HG03103 (cell line): ENCODE results near the gene ACACA.
"Not testable (repeated sequence)": the region's sequence is repeated elsewhere in the genome, so short reads cannot be mapped to it uniquely, and the experiment has no call there.

ENCODE experiments used
- ATAC-seq: cut with Tn5 transposase; IDR thresholded peaks from one replicate; pipeline ENCODE4 v1.9.1; 2021; ENCODE audit warnings: low read depth; ENCODE audit not compliant: unreplicated experiment

Gene ACACA

GRCh38 chr17:37406635-37407461, at the start of gene ACACA, which contains the start of gene TADA2A:
Gene ACACA (minus strand): TSS chr17:37406836. CDS start chr17:37406299, 537 bp downstream.
Gene TADA2A (plus strand): TSS chr17:37406886. CDS start chr17:37411366, 4,480 bp downstream.
- ATAC-seq = peak; percentile 70

- no peak for ATAC-seq
These were observed 43.5 kb upstream of the ACACA start for GRCh38 chr17:37450112-37450511.

- no peak for ATAC-seq
These were observed 41.0 kb upstream of the ACACA start for GRCh38 chr17:37447641-37448040.

GRCh38 chr17:37446027-37446426, 39.4 kb upstream of the ACACA start:
- ATAC-seq = no peak

- not testable (repeated sequence) for ATAC-seq
These were observed 34.9 kb upstream of the ACACA start for GRCh38 chr17:37441369-37442014.

- no peak for ATAC-seq
These were observed 33.8 kb upstream of the ACACA start for GRCh38 chr17:37440424-37440823.

GRCh38 chr17:37438141-37438540, 31.5 kb upstream of the ACACA start:
- no peak for ATAC-seq

GRCh38 chr17:37432671-37433070, 26.0 kb upstream of the ACACA start:
- no peak for ATAC-seq

- no peak for ATAC-seq
These were observed 23.5 kb upstream of the ACACA start for GRCh38 chr17:37430051-37430627.

GRCh38 chr17:37429453-37429852, 22.8 kb upstream of the ACACA start:
- ATAC-seq = no peak

- ATAC-seq = no peak
These were observed 22.4 kb upstream of the ACACA start for GRCh38 chr17:37429039-37429438.

GRCh38 chr17:37425268-37425667, 18.6 kb upstream of the ACACA start:
- ATAC-seq = no peak

GRCh38 chr17:37422971-37423625, 16.5 kb upstream of the ACACA start:
- no peak for ATAC-seq

GRCh38 chr17:37417852-37418251, 11.2 kb upstream of the ACACA start:
- no peak for ATAC-seq

GRCh38 chr17:37413875-37414519, 7.4 kb upstream of the ACACA start:
- no peak for ATAC-seq

GRCh38 chr17:37410357-37410756, 3.7 kb upstream of the ACACA start:
- ATAC-seq = no peak

- ATAC-seq = not testable (repeated sequence)
These were observed 1.5 kb upstream of the ACACA start for GRCh38 chr17:37408145-37408479.

- ATAC-seq = peak; percentile 32
These were observed 541 bp downstream of the ACACA start for GRCh38 chr17:37405955-37406634.

GRCh38 chr17:37405522-37405921, 1.1 kb downstream of the ACACA start:
- not testable (repeated sequence) for ATAC-seq

GRCh38 chr17:37400505-37400904, 6.1 kb downstream of the ACACA start:
- ATAC-seq = no peak
